SU-DHL-6 (cell line): ENCODE data around the gene PDCD10.

Experiments
- EZH2phosphoT487 ChIP-seq: fragments of 200-600 bp; sonication (generic), shearing (Covaris generic); conservative IDR thresholded peaks from 2 replicates; pipeline ENCODE4 v1.6.1; 2018; ENCODE audit warnings: mild to moderate bottlenecking, antibody characterized with exemption, low read length, moderate library complexity, mixed read lengths
- TF ChIP-seq, protein P1 (sequence below): fragments of 200-600 bp; sonication (generic); IDR thresholded peaks from one replicate; pipeline ENCODE4 v1.5.1; 2017; ENCODE audit warnings: antibody characterized with exemption, mild to moderate bottlenecking, low read length, moderate library complexity; ENCODE audit not compliant: insufficient read depth, poor library complexity, severe bottlenecking

DNA sequence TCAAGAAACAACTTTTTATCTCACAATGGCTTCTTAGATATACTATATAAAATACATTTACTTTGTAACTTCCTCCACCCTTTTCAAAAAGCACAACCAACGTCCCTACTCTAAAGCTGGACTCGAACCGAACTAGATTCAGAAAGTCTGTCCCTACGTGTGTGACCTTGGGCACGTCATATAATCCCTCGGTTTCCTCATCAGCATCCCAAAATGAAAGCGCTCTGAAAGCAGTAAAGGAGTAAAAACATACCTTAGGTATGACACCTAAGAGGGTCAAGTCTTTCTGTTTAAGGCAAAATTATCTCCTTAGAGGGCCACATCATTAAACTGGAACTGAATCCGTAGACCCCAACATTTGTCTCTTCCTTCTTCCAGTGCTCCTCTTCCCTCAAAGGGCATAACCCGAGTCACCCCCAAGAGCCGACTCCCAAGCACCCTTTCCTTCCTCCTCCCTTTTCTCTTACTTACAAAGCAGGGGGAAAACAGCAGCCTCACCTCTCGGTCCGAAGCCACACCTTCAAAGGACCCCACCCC is 663 bp downstream of the PDCD10 start:
- TF ChIP-seq, protein P1, sequence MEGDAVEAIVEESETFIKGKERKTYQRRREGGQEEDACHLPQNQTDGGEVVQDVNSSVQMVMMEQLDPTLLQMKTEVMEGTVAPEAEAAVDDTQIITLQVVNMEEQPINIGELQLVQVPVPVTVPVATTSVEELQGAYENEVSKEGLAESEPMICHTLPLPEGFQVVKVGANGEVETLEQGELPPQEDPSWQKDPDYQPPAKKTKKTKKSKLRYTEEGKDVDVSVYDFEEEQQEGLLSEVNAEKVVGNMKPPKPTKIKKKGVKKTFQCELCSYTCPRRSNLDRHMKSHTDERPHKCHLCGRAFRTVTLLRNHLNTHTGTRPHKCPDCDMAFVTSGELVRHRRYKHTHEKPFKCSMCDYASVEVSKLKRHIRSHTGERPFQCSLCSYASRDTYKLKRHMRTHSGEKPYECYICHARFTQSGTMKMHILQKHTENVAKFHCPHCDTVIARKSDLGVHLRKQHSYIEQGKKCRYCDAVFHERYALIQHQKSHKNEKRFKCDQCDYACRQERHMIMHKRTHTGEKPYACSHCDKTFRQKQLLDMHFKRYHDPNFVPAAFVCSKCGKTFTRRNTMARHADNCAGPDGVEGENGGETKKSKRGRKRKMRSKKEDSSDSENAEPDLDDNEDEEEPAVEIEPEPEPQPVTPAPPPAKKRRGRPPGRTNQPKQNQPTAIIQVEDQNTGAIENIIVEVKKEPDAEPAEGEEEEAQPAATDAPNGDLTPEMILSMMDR = no peak
- TF ChIP-seq EZH2phosphoT487 = no peak
